Fibroblast of the aortic adventitia (primary cell): Measurements from ENCODE around the gene RING1. TPM values are rescaled to one million over a fixed set of nuclear protein-coding genes. Genes with fewer than 3 reads are reported as not detected.

Experiments
- DNase-seq: peaks from one replicate; pipeline ENCODE4 v3.0.0-alpha.2; 2010; ENCODE audit warnings: low read depth
- H3K4me3 ChIP-seq: 2 replicates; pipeline ENCODE4 v1.5.1; 2011; ENCODE audit warnings: low read depth, mild to moderate bottlenecking, control low read depth, low read length, moderate library complexity
- total RNA-seq: library from RNA; depleted of rRNA; stranded (reverse); fragments of >200 nt; gene quantifications from 2 replicates; pipeline ENCODE4 v1.2.3, GENCODE V29; 2012; ENCODE audit warnings: low replicate concordance
- TF ChIP-seq, protein P1 (sequence below): IDR thresholded peaks from 2 replicates; pipeline ENCODE4 v1.5.1; 2011; ENCODE audit warnings: mild to moderate bottlenecking, low read length, control low read depth, inconsistent platforms; ENCODE audit not compliant: insufficient read depth

RING1 gene
- total RNA-seq, 1 donor: 28.9 TPM

DNA sequence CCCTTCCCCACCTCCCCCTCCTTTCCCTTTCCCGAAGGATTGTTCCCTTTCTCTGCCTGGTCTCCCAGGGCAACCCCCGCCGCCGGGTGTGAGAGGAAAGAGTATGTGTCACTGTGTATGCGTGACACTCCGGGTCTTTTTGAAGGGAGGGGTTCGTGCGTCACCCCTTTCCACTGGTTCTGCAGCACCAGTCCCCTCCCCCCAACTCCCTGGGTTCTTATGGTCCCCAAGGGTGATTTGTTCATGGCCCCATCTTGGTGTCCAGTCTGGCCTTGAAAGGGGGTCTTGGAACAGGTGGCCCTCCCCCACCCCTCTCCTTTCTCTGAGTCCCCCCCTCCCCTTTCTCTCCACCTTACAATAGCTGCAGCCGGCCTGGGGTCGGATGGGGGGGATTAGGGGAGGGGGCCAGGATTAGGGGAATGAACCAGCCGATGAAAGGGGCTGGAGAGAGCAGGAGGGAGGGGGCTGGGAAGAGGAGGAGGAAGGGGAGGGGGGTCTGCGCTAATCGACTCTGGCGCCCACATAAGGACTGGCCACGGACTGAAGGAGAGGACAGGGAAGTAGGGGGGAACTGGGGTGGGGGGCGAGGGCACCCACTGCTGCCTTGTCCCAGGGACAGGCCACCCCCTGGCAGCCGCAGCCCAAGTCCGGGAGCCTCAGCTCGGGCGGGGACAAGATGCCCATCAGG lies 1.3 kb upstream of the RING1 start:
- DNase-seq: no peak
- TF ChIP-seq, protein P1, sequence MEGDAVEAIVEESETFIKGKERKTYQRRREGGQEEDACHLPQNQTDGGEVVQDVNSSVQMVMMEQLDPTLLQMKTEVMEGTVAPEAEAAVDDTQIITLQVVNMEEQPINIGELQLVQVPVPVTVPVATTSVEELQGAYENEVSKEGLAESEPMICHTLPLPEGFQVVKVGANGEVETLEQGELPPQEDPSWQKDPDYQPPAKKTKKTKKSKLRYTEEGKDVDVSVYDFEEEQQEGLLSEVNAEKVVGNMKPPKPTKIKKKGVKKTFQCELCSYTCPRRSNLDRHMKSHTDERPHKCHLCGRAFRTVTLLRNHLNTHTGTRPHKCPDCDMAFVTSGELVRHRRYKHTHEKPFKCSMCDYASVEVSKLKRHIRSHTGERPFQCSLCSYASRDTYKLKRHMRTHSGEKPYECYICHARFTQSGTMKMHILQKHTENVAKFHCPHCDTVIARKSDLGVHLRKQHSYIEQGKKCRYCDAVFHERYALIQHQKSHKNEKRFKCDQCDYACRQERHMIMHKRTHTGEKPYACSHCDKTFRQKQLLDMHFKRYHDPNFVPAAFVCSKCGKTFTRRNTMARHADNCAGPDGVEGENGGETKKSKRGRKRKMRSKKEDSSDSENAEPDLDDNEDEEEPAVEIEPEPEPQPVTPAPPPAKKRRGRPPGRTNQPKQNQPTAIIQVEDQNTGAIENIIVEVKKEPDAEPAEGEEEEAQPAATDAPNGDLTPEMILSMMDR: no peak

DNA sequence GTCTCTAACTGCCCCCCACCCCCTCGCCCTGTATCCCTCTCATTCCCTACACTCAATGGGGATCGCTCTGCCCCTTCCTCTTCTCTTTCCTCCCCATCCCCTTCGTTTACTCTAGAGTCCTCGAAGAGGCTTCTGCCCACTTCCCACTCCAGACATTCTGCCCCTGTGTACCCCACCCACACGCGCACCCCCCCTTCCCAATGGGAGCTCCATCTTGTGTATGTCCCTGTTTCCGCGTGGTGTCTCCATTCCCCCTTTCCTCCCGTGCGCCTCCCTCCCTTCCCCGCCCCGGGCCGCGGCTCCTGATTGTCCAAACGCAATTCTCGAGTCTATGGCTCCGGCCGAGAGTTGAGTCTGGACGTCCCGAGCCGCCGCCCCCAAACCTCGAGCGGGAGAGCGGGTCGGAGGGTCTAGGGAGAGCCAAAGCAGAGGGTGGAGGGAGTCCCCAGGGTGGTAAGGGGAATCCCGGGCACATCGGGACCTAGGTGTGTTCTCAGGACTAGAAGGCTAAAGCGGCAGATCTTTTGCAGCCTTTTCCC lies 679 bp upstream of the RING1 start:
- DNase-seq: peak; percentile 44
- TF ChIP-seq, protein P1: no peak
- peak overlapping the region; percentile 87 for H3K4me3 ChIP-seq

More for the DNA sequence above, 1.3 kb upstream of the RING1 start:
- peak overlapping the region; percentile 87 for H3K4me3 ChIP-seq

DNA sequence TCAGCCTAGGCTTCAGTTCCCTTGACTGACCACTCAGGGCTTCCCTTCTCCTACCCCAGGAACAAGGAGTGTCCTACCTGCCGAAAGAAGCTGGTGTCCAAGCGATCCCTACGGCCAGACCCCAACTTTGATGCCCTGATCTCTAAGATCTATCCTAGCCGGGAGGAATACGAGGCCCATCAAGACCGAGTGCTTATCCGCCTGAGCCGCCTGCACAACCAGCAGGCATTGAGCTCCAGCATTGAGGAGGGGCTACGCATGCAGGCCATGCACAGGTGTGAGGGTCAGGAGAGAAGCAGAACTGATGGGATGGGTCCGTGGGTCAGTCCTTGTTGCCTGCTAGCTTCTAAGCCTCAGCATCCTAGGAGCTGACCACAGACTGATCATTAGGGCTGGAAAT lies 1.6 kb downstream of the RING1 start:
- no peak overlapping the region for H3K4me3 ChIP-seq
- TF ChIP-seq, protein P1: no peak
- DNase-seq: no peak

DNA sequence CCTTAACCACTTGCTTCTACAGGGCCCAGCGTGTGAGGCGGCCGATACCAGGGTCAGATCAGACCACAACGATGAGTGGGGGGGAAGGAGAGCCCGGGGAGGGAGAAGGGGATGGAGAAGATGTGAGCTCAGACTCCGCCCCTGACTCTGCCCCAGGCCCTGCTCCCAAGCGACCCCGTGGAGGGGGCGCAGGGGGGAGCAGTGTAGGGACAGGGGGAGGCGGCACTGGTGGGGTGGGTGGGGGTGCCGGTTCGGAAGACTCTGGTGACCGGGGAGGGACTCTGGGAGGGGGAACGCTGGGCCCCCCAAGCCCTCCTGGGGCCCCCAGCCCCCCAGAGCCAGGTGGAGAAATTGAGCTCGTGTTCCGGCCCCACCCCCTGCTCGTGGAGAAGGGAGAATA lies 2.8 kb downstream of the RING1 start:
- TF ChIP-seq, protein P1: no peak
- no peak overlapping the region for H3K4me3 ChIP-seq
- no peak for DNase-seq

DNA sequence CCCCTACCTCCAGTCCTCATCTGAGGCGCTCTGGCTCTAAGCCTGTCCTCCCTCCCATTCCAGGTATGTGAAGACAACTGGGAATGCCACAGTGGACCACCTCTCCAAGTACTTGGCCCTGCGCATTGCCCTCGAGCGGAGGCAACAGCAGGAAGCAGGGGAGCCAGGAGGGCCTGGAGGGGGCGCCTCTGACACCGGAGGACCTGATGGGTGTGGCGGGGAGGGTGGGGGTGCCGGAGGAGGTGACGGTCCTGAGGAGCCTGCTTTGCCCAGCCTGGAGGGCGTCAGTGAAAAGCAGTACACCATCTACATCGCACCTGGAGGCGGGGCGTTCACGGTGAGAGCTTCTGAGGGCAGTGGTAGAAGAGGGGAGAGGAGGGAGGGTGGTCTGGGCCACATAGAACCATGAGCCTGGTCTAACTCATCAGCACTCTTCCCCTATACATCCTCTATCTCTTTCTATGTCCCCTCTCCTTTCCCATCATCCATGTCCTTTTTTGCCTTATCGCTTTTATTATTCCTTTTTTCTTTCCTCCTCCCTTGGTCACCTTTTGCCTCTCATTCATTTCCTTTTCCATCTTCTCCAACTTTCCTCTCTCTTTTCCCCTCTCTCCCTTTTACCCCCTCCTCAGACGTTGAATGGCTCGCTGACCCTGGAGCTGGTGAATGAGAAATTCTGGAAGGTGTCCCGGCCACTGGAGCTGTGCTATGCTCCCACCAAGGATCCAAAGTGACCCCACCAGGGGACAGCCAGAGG lies 3.5 kb downstream of the RING1 start:
- DNase-seq: no peak

DNA sequence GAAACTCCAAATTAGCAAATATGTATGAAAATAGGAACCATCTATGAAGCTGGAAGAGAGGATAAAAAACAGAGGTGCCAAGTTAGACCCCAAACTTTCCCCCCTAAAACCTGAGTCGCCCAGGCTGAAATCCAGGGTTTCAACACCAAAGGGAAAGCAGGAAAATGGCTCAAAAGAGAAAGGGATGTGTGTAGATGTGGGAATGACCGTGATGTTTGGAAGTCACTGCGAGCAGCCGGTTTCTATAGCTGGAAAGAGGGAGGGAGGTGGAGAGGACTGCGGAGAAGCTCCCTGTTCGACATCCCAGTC lies 4.5 kb downstream of the RING1 start:
- no peak for DNase-seq

More for the DNA sequence above, 3.5 kb downstream of the RING1 start:
- TF ChIP-seq, protein P1: no peak
- H3K4me3 ChIP-seq: no peak overlapping the region

More for the DNA sequence above, 4.5 kb downstream of the RING1 start:
- H3K4me3 ChIP-seq: peak overlapping the region; percentile 69
- TF ChIP-seq, protein P1: no peak
